Measurements from ENCODE around the gene UBE2U.

DNA sequence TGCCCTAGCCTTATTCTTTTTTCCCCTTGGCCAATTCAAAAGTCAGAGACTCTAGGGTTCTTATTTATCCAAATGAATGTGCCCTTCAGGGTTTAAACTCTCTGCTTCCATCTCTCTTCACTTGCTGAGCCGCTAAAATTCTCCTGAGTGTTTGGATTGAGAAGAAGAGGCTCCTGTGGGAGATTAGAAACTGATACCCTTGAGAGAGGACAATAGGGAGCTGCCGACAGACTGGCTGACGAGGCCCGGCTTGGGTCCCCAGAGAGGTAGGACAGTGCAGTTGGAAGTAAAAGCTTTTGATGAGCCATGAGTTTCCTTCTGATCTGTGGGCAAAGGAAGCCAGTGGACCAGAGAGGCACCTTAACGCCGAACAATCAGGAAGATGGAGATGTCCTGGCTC is 41.3 kb upstream of the UBE2U start:
- TF ChIP-seq, protein P1, sequence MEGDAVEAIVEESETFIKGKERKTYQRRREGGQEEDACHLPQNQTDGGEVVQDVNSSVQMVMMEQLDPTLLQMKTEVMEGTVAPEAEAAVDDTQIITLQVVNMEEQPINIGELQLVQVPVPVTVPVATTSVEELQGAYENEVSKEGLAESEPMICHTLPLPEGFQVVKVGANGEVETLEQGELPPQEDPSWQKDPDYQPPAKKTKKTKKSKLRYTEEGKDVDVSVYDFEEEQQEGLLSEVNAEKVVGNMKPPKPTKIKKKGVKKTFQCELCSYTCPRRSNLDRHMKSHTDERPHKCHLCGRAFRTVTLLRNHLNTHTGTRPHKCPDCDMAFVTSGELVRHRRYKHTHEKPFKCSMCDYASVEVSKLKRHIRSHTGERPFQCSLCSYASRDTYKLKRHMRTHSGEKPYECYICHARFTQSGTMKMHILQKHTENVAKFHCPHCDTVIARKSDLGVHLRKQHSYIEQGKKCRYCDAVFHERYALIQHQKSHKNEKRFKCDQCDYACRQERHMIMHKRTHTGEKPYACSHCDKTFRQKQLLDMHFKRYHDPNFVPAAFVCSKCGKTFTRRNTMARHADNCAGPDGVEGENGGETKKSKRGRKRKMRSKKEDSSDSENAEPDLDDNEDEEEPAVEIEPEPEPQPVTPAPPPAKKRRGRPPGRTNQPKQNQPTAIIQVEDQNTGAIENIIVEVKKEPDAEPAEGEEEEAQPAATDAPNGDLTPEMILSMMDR (conservative IDR thresholded peaks at IDR 0.05; ENCODE audit: low read depth, low read length): no peak
- TF ChIP-seq RCOR1 (IDR thresholded peaks at IDR 0.05; ENCODE audit: insufficient replicate concordance, low read length): no peak
- TF ChIP-seq CEBPB (IDR thresholded peaks at IDR 0.05; ENCODE audit: low read depth, low read length): no peak
- no peak for TF ChIP-seq POLR2A (IDR thresholded peaks at IDR 0.05; ENCODE audit: low read depth, low read length)
- TF ChIP-seq BHLHE40 (IDR thresholded peaks at IDR 0.05; ENCODE audit: low read depth, low read length): no peak
- TF ChIP-seq, protein P2, sequence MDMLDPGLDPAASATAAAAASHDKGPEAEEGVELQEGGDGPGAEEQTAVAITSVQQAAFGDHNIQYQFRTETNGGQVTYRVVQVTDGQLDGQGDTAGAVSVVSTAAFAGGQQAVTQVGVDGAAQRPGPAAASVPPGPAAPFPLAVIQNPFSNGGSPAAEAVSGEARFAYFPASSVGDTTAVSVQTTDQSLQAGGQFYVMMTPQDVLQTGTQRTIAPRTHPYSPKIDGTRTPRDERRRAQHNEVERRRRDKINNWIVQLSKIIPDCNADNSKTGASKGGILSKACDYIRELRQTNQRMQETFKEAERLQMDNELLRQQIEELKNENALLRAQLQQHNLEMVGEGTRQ (IDR thresholded peaks at IDR 0.05; ENCODE audit: low read depth, low read length): no peak
- no peak for TF ChIP-seq MXI1 (IDR thresholded peaks at IDR 0.05; ENCODE audit: borderline replicate concordance, low read depth, low read length)
- no peak for TF ChIP-seq RAD21 (IDR thresholded peaks at IDR 0.05; ENCODE audit: low read length)
